Measurements from ENCODE around the gene ZCCHC24.

Gene ZCCHC24

GRCh38 chr10:79380946-79381721 is 64.3 kb downstream of the ZCCHC24 start:
- DNase-seq = no peak

GRCh38 chr10:79380125-79380945 is 65.1 kb downstream of the ZCCHC24 start:
- no peak for DNase-seq

- no peak for DNase-seq
Measured at GRCh38 chr10:79379512-79380124, 65.8 kb downstream of the ZCCHC24 start.

DNA sequence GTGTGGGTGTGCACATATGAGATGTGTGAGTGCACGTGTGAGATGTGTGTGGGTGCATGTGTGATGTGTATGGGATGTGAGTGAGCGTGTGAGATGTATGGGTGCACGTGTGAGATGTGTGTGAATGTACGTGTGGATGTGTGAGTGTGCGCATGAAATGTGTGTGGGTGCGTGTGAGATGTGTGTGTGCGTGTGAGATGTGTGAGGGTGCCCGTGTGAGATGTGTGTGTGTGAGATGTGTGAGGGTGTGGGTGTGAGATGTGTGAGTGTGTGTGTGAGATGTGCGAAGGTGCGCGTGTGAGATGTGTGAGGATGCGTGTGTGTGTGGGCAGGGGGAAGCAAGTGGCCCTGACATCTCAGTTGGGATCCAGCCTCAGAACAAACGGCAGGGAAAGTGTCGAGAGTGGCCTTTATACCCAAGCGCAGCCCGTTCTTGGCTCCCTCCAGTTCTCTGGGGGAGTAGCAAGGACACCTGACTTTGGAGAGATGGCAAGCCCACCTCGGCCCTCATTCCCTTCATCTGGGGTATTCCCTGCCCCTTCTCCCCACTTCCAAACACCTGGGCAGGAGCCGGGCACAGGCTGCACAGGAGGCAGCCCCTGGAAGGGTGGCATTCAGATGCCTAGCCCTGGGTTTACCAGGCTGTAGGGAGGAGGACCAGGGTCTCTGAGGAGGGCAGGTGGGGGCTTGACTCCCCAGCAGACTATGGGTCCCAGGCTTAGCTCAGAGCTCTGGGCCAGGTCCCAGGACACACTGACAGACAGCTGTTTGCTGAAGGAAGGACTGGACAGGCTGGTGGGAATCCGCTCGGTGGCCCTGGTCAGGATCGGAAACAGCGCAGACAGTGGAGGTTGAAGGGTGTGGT is 66.5 kb downstream of the ZCCHC24 start:
- no peak for DNase-seq

- no peak for DNase-seq
Measured at GRCh38 chr10:79378383-79378646, 67.1 kb downstream of the ZCCHC24 start.

DNA sequence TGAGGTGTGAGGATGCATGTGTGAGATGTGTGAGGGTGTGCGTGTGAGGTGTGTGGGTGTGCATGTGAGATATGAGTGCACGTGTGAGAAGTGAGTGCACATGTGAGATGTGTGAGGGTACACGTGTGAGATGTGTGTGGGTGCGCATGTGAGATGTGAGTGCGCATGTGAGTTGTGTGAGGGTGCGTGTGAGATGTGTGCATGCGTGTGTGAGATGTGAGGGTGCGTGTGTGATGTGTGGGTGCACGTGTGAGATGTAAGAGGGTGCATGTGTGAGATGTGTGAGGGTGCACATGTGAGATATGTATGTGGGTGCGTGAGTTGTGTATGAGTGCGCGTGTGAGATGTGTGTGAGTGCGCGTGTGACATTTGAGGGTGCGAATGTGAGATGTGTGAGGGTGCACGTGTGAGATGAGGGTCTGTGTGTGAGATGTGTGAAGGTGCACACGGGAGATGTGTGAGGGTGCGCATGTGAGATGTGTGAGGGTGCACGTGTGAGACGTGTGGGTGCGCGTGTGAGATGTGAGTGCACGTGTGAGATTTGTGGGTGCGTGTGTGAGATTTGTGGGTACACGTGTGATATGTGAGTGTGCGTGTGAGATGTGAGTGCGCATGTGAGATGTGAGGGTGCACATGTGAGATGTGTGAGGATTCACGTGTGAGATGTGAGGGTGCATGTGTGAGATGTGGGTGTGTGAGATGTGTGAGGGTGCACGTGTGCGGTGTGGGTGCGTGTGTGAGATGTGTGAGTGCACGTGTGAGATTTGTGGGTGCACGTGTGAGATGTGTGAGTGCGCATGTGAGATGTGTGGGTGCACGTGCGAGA is 67.7 kb downstream of the ZCCHC24 start:
- DNase-seq = no peak

GRCh38 chr10:79376751-79377556 is 68.5 kb downstream of the ZCCHC24 start:
- DNase-seq = no peak

DNA sequence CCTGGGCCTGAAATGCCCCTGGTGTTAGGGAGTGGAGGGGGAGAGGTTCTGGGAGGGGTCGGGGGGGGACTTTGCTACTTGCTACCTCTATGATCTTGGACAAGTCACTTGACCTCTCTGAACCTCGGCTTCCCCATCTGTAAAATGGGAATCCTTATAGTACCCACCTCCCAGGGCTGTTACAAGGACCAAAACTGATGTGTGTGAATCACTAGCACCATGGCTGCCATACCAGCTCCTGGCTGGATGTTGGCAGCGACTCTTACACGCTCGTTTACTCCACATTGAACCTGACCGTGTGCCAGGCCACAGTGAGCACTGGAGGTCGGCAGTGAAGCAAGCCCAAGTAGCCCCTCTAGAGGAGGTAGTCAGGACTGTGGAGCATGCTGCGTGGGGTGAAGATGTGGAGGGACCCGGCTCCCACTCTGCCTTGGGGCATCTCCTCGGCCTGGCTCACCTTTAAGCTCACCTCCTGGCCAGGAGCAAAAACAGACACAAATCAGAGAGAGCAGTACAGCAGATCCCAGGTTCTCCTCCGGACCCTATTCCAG is 69.3 kb downstream of the ZCCHC24 start:
- no peak for DNase-seq

- DNase-seq = no peak
Measured at GRCh38 chr10:79375321-79376077, 69.9 kb downstream of the ZCCHC24 start.

DNA sequence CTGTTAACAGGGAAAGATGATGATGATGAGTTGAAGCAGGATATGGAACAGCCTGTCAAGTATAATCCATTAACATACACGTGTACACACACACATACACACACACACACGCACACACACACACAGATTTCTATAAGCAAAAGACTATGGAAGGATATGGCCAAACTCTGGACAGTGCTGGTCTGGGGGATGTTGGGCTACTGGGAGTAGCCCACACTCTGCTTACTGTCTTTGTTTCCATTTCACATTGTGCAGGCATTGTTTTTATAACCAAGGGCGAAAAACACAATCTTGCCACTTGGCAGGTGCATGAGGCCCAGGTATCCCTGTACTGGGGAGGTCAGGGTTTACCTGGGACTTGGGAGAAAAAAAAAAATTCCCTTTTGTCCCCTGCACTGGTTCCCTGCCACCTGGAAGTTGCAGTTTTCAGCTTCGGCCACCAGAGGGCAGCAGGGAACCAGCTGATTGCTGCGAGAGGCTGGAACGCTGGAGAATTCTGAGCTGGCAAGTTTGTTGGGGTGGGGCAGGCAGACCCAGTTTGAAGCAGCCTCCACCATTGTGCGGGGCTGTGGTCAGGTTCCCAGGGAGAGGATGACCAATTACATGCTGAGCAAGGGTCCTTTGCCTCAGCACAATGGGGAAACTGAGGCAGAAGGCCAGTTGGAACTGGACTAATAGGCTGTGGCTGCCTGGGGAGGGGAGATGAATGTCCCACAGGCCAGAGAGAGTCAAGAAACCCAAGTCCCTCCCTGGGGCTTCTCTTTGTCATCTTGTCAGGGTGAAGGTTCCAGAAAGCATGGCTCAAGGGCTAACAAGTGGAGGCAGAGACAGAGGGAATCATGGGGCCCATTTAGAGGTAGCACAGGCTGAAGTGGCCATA is 70.9 kb downstream of the ZCCHC24 start:
- DNase-seq = peak; percentile 76

- no peak for DNase-seq
Measured at GRCh38 chr10:79372871-79373270, 72.6 kb downstream of the ZCCHC24 start.

DNA sequence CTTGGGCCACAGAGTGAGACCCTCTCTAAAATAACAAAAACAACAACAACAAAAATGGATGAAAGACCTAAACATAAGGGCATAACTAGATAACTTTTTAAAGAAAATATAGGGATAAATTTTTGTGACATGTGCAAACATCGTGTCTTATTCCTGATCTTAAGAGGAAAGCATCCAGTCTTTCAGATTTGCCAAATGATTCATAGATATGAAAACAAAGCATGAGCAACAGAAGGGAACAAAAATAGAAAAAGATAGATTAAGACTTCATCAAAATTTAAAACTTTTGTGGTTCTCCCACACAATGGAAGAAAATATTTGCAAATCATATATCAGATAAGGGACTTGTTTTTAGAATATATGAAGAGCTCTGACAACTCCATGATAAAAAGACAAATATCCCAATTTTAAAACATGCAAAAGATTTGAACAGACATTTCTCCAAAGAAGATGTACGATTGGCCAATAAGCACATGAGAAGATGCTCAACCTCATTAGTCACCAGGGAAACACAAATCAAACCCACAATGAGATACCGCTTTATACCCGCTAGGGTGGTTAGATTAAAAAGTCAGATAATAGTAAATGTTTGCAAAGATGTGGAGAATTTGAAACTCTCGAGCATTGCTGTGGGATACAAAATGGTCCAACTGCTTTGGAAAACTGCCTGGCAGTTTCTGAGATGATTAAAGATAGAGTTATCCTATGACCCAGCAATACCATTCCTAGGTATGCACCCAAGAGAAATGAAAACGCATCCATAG is 77.8 kb downstream of the ZCCHC24 start:
- no peak for DNase-seq

DNA sequence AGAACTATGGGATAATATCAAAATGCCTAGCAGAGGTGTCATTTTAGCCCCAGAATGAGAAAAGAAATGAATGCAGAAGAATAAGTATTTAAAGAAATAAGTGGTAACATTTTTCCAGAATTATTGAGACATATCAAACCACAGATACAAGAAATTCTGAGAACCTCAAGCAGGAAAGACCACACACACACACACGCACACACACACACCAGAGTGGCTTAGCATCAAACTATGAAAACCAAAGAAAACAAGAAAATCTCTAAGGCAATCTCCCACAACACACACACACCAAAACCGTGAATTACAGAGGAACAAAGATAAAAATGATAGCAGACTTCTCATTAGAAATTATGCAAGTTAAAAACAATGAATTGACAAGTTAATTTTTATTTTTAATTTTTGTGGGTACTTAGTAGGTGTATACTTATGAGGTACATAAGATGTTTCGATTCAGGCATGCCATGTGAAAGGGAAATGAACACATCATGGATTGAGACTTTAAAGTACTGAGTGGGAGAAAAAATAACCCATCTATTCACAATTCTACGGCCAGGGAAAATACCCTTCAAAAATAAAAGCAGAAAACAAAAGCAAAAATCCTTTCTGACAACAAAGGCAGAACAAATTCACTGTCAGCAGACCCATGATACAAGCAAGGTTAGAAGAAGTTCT is 83.6 kb downstream of the ZCCHC24 start:
- DNase-seq = no peak

DNA sequence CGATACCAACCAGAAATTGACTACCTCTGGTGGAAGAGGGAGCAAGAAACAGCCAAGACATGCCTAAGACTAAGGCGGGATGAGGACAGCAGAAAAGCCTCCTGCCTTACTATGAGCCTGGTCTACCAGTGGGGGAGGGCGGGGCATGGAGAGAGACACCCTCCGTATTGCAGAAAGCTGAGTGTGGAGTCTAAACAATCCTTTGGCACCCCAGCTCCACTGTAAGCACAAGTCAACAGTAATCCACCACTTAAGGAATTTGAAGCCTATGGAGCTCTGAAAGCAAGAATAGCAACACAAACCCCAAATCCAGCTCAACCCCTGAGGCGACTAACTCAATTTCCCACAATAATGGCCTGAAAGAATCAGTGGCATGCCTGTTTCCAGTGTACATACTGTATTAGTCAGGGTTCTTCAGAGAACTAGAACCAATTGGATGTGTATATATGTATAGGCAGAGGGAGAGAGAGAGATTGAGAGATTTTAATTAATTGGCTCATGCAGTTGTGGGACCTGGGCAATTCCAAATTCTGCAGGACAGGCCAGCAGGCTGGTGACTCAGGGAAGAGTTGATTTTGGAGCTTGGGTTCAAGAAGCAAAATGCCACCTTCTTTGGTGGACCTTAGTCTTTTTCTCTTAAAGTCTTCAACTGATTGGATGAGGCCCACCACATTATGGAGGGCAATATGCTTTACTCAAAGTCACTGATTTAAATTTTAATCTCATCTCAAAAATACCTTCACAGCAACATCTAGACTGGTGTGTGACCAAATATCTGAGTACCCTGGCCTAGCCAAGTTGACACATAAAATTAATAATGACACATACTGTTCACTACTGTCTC is 84.7 kb downstream of the ZCCHC24 start:
- DNase-seq = no peak

- no peak for DNase-seq
Measured at GRCh38 chr10:79359816-79360498, 85.5 kb downstream of the ZCCHC24 start.

GRCh38 chr10:79358811-79359210 is 86.6 kb downstream of the ZCCHC24 start:
- no peak for DNase-seq
